Mesendoderm (in vitro differentiated cells): ENCODE measurements around the gene WFDC5.

ENCODE experiments used
- DNase-seq: peaks from one replicate; pipeline ENCODE4 v3.0.0; 2013
- H2AK5ac ChIP-seq: 2 replicates; pipeline ENCODE4 v1.6.1; 2013; ENCODE audit warnings: low read length, inconsistent platforms
- H2BK120ac ChIP-seq: 2 replicates; pipeline ENCODE4 v1.6.1; 2013; ENCODE audit warnings: low read depth, mild to moderate bottlenecking, low read length, moderate library complexity, mixed read lengths
- H2BK15ac ChIP-seq: replicated peaks from 2 replicates; pipeline ENCODE4 v1.6.1; 2013; ENCODE audit warnings: low read depth, mild to moderate bottlenecking, moderate library complexity
- H2BK5ac ChIP-seq: 2 replicates; pipeline ENCODE4 v1.6.1; 2013; ENCODE audit warnings: low read length, inconsistent platforms
- H3K18ac ChIP-seq: 2 replicates; pipeline ENCODE4 v1.6.1; 2013; ENCODE audit warnings: mild to moderate bottlenecking, low read length, mixed read lengths
- H3K23ac ChIP-seq: one replicate; pipeline ENCODE4 v1.6.1; 2013; ENCODE audit warnings: low read length
- H3K27ac ChIP-seq: 2 replicates; pipeline ENCODE4 v1.5.1; 2013; ENCODE audit warnings: low read depth, mild to moderate bottlenecking, inconsistent platforms, low read length, moderate library complexity
- H3K27me3 ChIP-seq: 2 replicates; pipeline ENCODE4 v1.6.1; 2013; ENCODE audit warnings: low read length, control low read depth, mild to moderate bottlenecking, inconsistent platforms; ENCODE audit not compliant: insufficient read depth, poor library complexity
- H3K36me3 ChIP-seq: 2 replicates; pipeline ENCODE4 v1.6.1; 2013; ENCODE audit warnings: low read length, inconsistent platforms; ENCODE audit not compliant: control insufficient read depth, insufficient read depth
- H3K4ac ChIP-seq: one replicate; pipeline ENCODE4 v1.6.1; 2013; ENCODE audit warnings: low read depth, mild to moderate bottlenecking, low read length, moderate library complexity
- H3K4me1 ChIP-seq: 2 replicates; pipeline ENCODE4 v1.6.1; 2013; ENCODE audit warnings: low read depth, low read length, inconsistent platforms; ENCODE audit not compliant: control insufficient read depth
- H3K4me2 ChIP-seq: 2 replicates; pipeline ENCODE4 v1.6.1; 2013; ENCODE audit warnings: low read length
- H3K4me3 ChIP-seq: 2 replicates; pipeline ENCODE4 v1.5.1; 2013; ENCODE audit warnings: mild to moderate bottlenecking, low read length
- H3K56ac ChIP-seq: one replicate; pipeline ENCODE4 v1.6.1; 2013; ENCODE audit warnings: low read length
- H3K79me1 ChIP-seq: 2 replicates; pipeline ENCODE4 v1.6.1; 2013; ENCODE audit warnings: low read length, inconsistent platforms
- H3K79me2 ChIP-seq: 2 replicates; pipeline ENCODE4 v1.6.1; 2013; ENCODE audit warnings: mild to moderate bottlenecking, low read length; ENCODE audit not compliant: control insufficient read depth, insufficient read depth
- H3K9ac ChIP-seq: 2 replicates; pipeline ENCODE4 v1.6.1; 2013; ENCODE audit warnings: low read length, inconsistent platforms
- H4K5ac ChIP-seq: one replicate; pipeline ENCODE4 v1.6.1; 2013; ENCODE audit warnings: low read length
- H4K8ac ChIP-seq: one replicate; pipeline ENCODE4 v1.6.1; 2013; ENCODE audit warnings: low read depth, mild to moderate bottlenecking, control low read depth, low read length, moderate library complexity
- WGBS: extraction: QIAGEN DNeasy Blood & Tissue Kit; methylation state at CpG from one replicate; pipeline ENCODE4 v1.1.7; 2013; ENCODE audit warnings: low lambda C conversion rate, missing lambda C conversion rate; ENCODE audit not compliant: insufficient coverage; ENCODE audit errors: extremely low coverage; 5-methylcytosine and 5-hydroxymethylcytosine counted together

The WFDC5 gene

GRCh38 chr20:45061244-45061643 is 53.7 kb downstream of the WFDC5 start:
- Histone ChIP-seq H3K79me2 (no peaks in the 10 kb centered on the region), H2AK5ac (no peak overlapping the region), H4K8ac (no peak overlapping the region), H3K4ac (no peak overlapping the region), H3K23ac (no peak overlapping the region), H3K18ac (no peak overlapping the region), H3K4me1 (no peaks in the 10 kb centered on the region), H3K27ac (no peak overlapping the region), H3K56ac (no peak overlapping the region), H4K5ac (no peak overlapping the region), H2BK120ac (no peak overlapping the region), H2BK5ac (no peak overlapping the region), H3K4me2 (no peak overlapping the region), H3K4me3 (no peak overlapping the region), H3K9ac (no peak overlapping the region), H2BK15ac (no peak overlapping the region), H3K36me3 (no peaks in the 10 kb centered on the region), H3K79me1 (no peaks in the 10 kb centered on the region), H3K27me3 (no peaks in the 10 kb centered on the region)
- no peak for DNase-seq
- no CpG with 5 or more reads among the region's 4 CpGs for WGBS

- H3K79me1 ChIP-seq: no peaks in the 10 kb centered on the region
- H3K79me2 ChIP-seq: no peaks in the 10 kb centered on the region
- H3K27ac ChIP-seq: no peak overlapping the region
- H4K5ac ChIP-seq: no peak overlapping the region
- no peak overlapping the region for H2BK15ac ChIP-seq
- no CpG with 5 or more reads among the region's 4 CpGs for WGBS
- no peak overlapping the region for H3K4me3 ChIP-seq
- H3K18ac ChIP-seq: no peak overlapping the region
- H3K56ac ChIP-seq: no peak overlapping the region
- no peaks in the 10 kb centered on the region for H3K4me1 ChIP-seq
- H2BK120ac ChIP-seq: no peak overlapping the region
- H2AK5ac ChIP-seq: no peak overlapping the region
- H3K36me3 ChIP-seq: no peaks in the 10 kb centered on the region
- H2BK5ac ChIP-seq: no peak overlapping the region
- no peak for DNase-seq
- H3K4me2 ChIP-seq: no peak overlapping the region
- H3K27me3 ChIP-seq: no peaks in the 10 kb centered on the region
- no peak overlapping the region for H4K8ac ChIP-seq
- no peak overlapping the region for H3K9ac ChIP-seq
- H3K23ac ChIP-seq: no peak overlapping the region
- H3K4ac ChIP-seq: no peak overlapping the region
Observed at GRCh38 chr20:45060294-45060693, 54.7 kb downstream of the WFDC5 start.
